Panc1 (cell line): ENCODE data around the gene ZCRB1. TPM values are rescaled to one million over a fixed set of nuclear protein-coding genes. Genes with fewer than 3 reads are reported as not detected.

Experiments used
- ATAC-seq: fragments of 200-7000 bp; cut with Tn5 transposase; 2 replicates; pipeline ENCODE4 v1.9.1; 2020; ENCODE audit warnings: mild to moderate bottlenecking, moderate library complexity
- BruUV-seq: library from RNA; stranded (reverse); fragments of 400-500 nt; replicated peaks from 2 replicates; lab custom pipeline; 2021; lab: Mats Ljungman, UMichigan
- CTCF ChIA-PET: fragments of 300-600 bp; sonication (Branson Sonifier 250); formaldehyde crosslinking; loops from one replicate; lab custom pipeline; 2022; ENCODE audit warnings: antibody characterized with exemption; lab: Charles Lee
- POLR2A ChIA-PET: fragments of 300-600 bp; sonication (Branson Sonifier 250); formaldehyde crosslinking; loops from one replicate; lab custom pipeline; 2022; ENCODE audit warnings: antibody characterized with exemption; lab: Charles Lee
- DNase-seq: peaks from one replicate; pipeline ENCODE4 v3.0.0-alpha.2; 2010; ENCODE audit warnings: low read depth, low spot score
- H3K27ac ChIP-seq: 2 replicates; pipeline ENCODE4 v1.5.1; 2011; ENCODE audit warnings: mild to moderate bottlenecking, low read length, inconsistent platforms
- H3K27me3 ChIP-seq: fragments of 200-500 bp; sonication (Bioruptor generic); 2 replicates; pipeline ENCODE4 v1.6.0; 2014; ENCODE audit warnings: low read length, inconsistent platforms; ENCODE audit not compliant: control insufficient read depth, insufficient read depth
- H3K36me3 ChIP-seq: fragments of 200-500 bp; sonication (Bioruptor generic); 2 replicates; pipeline ENCODE4 v1.5.1; 2014; ENCODE audit warnings: inconsistent platforms, mild to moderate bottlenecking, low read length, moderate library complexity; ENCODE audit not compliant: control insufficient read depth, insufficient read depth
- H3K4me1 ChIP-seq: 2 replicates; pipeline ENCODE4 v1.5.1; 2011; ENCODE audit warnings: inconsistent platforms, mild to moderate bottlenecking, low read length, moderate library complexity; ENCODE audit not compliant: control insufficient read depth, insufficient read depth
- H3K4me3 ChIP-seq, 2 experiments: 2 replicates each; pipeline ENCODE4 v1.5.1; 2011 to 2012; ENCODE audit warnings: low read depth in 2 of 2, low read length in 2 of 2, mild to moderate bottlenecking in 2 of 2, inconsistent platforms in 1 of 2, moderate library complexity in 1 of 2
- H3K9me3 ChIP-seq: fragments of 200-500 bp; sonication (Bioruptor generic); 2 replicates; pipeline ENCODE4 v1.5.1; 2014; ENCODE audit warnings: low read depth, mild to moderate bottlenecking, inconsistent platforms, low read length, moderate library complexity; ENCODE audit not compliant: control insufficient read depth, insufficient read depth
- CTCF ChIP-seq: fragments of 450-650 bp; IDR thresholded peaks from 2 replicates; pipeline ENCODE4 v1.5.1; 2017; ENCODE audit warnings: mild to moderate bottlenecking
- POLR2AphosphoS5 ChIP-seq: IDR thresholded peaks from 2 replicates; pipeline ENCODE4 v1.6.1; 2012; ENCODE audit warnings: mild to moderate bottlenecking, low read depth, low read length, moderate library complexity
- REST ChIP-seq, 2 experiments: IDR thresholded peaks; 2 replicates each; pipeline ENCODE4 v1.6.1; 2011 to 2012; ENCODE audit warnings: low read depth in 2 of 2, control low read depth in 1 of 2, low read length in 1 of 2, mild to moderate bottlenecking in 1 of 2, moderate library complexity in 1 of 2; ENCODE audit not compliant: insufficient read depth in 1 of 2
- SIN3A ChIP-seq: IDR thresholded peaks from 2 replicates; pipeline ENCODE4 v1.6.1; 2012; ENCODE audit warnings: low read depth, mild to moderate bottlenecking, low read length, moderate library complexity, borderline replicate concordance; ENCODE audit not compliant: insufficient read depth
- TCF7L2 ChIP-seq: IDR thresholded peaks from 2 replicates; pipeline ENCODE4 v1.6.1; 2011; ENCODE audit warnings: mild to moderate bottlenecking, low read depth, low read length, inconsistent platforms
- in situ Hi-C: cut with HindIII; loops from 2 replicates; pipeline ENCODE4 v1.10.0; 2016; ENCODE audit warnings: low sequenced_read_pairs, low pct_unique_long_range_greater_than_20kb
- intact Hi-C: fragments of 100-400 bp; cut with micrococcal nuclease; formaldehyde crosslinking; loops from one replicate; pipeline ENCODE4 v1.10.0; 2022; ENCODE audit not compliant: unreplicated experiment
- total RNA-seq: library from RNA; stranded (reverse); gene quantifications from one replicate; pipeline ENCODE4 v1.2.1, GENCODE V29; 2021; ENCODE audit not compliant: unreplicated experiment

ZCRB1 gene
- total RNA-seq, 1 experiment from 2014 or later: 68.8 TPM

- no peak overlapping the region for H3K4me3 ChIP-seq
- no peaks in the 10 kb centered on the region for H3K27me3 ChIP-seq
- ChIA-PET POLR2A (interaction anchor here (0.6 kb wide), 1 partner anchor 121 kb away, joined by 5 read pairs; no protein-coding TSS in a partner anchor), CTCF (no interaction called here)
- no peaks in the 10 kb centered on the region for H3K9me3 ChIP-seq
- no TSS peak for BruUV-seq
- TF ChIP-seq REST (IDR thresholded peaks at IDR 0.05; ENCODE audit: insufficient read depth in 1 of 2, low read depth in 2 of 2, low read length in 1 of 2) (no peak), SIN3A (no peak), POLR2AphosphoS5 (no peak), CTCF (no peak), TCF7L2 (no peak)
- H3K27ac ChIP-seq: no peak overlapping the region
- H3K36me3 ChIP-seq: peaks cover 6% of the 10 kb centered on the region; the same call in 1 of the 2 replicates
- ATAC-seq (no peak), DNase-seq (no peak)
- in situ Hi-C loops: no loop called here
- no peaks in the 10 kb centered on the region for H3K4me1 ChIP-seq
- intact Hi-C loops: no loop called here
Measured at GRCh38 chr12:42308390-42308789, 17.5 kb downstream of the ZCRB1 start.

- Histone ChIP-seq H3K27ac (no peak overlapping the region), H3K4me3 (no peak overlapping the region), H3K27me3 (no peaks in the 10 kb centered on the region), H3K36me3 (no peaks in the 10 kb centered on the region), H3K9me3 (no peaks in the 10 kb centered on the region), H3K4me1 (no peaks in the 10 kb centered on the region)
- POLR2A ChIA-PET: no interaction called here
- in situ Hi-C loops: no loop called here
- BruUV-seq: no TSS peak
- intact Hi-C loops: no loop called here
- DNase-seq (no peak), ATAC-seq (no peak)
- TF ChIP-seq TCF7L2 (no peak), CTCF (no peak), SIN3A (no peak), REST (IDR thresholded peaks at IDR 0.05; ENCODE audit: insufficient read depth in 1 of 2, low read depth in 2 of 2, low read length in 1 of 2) (no peak), POLR2AphosphoS5 (no peak)
- CTCF ChIA-PET: no interaction called here
Measured at GRCh38 chr12:42306297-42306696, 19.6 kb downstream of the ZCRB1 start.
